ENCODE data around the gene LSM4.
A peak's percentile ranks its signal among the peaks of the same experiment; 100 is the strongest.

Gene LSM4

DNA sequence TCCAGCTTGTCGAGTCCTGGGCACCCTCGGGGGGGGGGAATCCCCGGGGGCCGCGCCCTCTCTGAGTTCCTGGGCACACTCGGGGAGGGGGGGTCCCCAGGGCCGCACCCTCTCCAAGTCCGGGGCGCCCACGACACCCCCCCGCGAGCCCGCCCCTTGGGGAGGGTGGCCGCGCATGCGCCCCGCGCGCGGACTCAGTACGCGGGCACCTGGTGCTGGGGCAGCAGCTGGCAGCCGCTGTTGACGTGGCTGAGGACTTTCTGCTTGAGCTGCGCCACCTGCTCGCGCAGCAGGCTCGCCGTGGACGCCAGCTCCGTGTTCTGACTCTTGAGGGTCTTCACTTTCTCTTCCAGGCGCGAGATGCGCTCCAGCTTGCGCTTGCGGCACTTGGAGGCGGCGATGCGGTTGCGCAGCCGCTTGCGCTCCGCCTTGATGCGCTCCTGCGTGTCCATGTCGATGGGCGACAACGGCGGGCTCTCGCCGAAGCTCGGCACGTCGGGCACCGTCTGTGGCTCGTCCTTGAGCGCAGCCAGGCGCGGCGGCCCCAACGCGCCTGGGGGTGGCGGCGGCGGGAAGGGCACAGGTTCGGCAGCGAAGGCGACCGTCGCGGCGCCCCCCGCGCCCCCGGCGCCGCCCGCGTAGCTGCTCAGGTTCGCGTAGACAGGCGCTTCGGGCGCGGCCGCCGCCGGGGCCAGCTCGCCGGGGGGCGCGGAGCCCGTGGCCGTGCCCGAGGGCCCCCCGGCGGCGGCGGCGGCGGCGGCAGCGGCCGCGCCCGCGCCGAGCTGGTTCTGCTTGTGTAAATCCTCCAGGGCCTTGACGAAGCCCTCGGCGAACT, 42.4 kb downstream of the LSM4 start:
- no peaks in the 10 kb centered on the region for H3K9me3 ChIP-seq (ENCODE audit: insufficient read depth, low read length)
- H3K9ac ChIP-seq (ENCODE audit: insufficient read length, low read depth): peak overlapping the region; percentile 99
- TF ChIP-seq ZNF274 (IDR thresholded peaks at IDR 0.05; ENCODE audit: low read depth, low read length) (no peak), YY1 (IDR thresholded peaks at IDR 0.05; ENCODE audit: insufficient read depth, insufficient read length) (no peak), SUZ12 (IDR thresholded peaks at IDR 0.05; ENCODE audit: extremely low read depth, insufficient read depth, insufficient read length) (no peak)
- peak overlapping the region; percentile 100 for H3K4me3 ChIP-seq (ENCODE audit: insufficient read length, low read depth)
- H3K36me3 ChIP-seq (ENCODE audit: insufficient read depth, insufficient read length, low read length): peaks cover 28% of the 10 kb centered on the region
- H3K27me3 ChIP-seq (ENCODE audit: insufficient read depth, insufficient read length): no peaks in the 10 kb centered on the region
- no peak for DNase-seq (ENCODE audit: low read depth, low spot score)
- H3K4me1 ChIP-seq (ENCODE audit: insufficient read depth, insufficient read length): peaks cover 23% of the 10 kb centered on the region

DNA sequence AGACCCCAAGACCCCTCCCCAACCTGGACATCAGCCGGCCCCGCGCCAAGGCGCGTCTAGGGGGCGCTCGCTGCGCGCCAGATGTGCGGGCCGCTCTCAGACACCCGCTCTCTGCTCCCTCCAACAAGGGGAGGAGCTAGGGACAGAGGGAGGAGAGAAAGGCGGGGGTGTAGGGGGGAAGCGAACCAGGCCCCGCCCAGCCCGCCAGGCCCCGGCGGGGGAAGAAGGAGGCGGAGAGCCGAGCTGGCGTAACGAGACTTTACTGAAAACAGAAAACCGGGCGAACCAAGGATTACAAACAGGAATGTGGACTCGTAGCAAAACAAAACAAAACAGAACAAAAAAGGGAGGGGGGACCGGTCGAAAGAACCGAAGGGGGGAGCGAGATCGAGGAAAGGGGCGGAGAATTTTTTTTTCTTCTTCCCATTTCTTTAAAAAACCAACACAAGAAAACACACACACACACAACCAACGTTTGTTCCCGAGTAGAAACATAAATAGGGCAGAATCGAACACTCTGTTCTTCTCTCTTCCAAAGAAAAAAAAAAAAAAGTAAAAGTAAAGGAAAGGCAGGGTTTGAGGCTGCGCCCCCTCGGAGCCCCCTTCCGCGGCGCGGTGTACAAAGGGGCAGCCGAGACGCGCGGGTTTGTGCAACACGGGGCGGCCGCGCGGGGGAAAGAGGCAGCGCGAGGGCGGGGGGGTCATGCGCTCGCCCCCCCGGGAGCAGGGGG, 43.2 kb downstream of the LSM4 start:
- DNase-seq (ENCODE audit: low read depth, low spot score): peak; percentile 95
- Histone ChIP-seq H3K36me3 (ENCODE audit: insufficient read depth, insufficient read length, low read length) (peaks cover 34% of the 10 kb centered on the region), H3K4me3 (ENCODE audit: insufficient read length, low read depth) (peak overlapping the region; percentile 100), H3K9ac (ENCODE audit: insufficient read length, low read depth) (peak overlapping the region; percentile 99), H3K4me1 (ENCODE audit: insufficient read depth, insufficient read length) (peaks cover 23% of the 10 kb centered on the region), H3K9me3 (ENCODE audit: insufficient read depth, low read length) (no peaks in the 10 kb centered on the region), H3K27me3 (ENCODE audit: insufficient read depth, insufficient read length) (no peaks in the 10 kb centered on the region)
- TF ChIP-seq ZNF274 (IDR thresholded peaks at IDR 0.05; ENCODE audit: low read depth, low read length): no peak
- no peak for TF ChIP-seq SUZ12 (IDR thresholded peaks at IDR 0.05; ENCODE audit: extremely low read depth, insufficient read depth, insufficient read length)
- no peak for TF ChIP-seq YY1 (IDR thresholded peaks at IDR 0.05; ENCODE audit: insufficient read depth, insufficient read length)

DNA sequence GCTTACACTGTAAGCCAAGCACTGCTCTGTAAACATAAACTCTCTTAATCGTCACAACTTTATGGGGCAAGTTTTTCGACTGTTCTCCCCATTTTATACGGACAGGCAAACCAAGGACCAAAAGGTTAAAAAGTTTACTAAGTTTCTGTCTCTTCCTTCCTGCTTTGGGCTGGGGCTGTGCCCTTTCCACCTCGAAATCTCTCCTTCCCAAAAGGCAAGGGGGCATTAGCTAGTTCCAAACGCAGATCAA, 43.7 kb downstream of the LSM4 start:
- peaks cover 34% of the 10 kb centered on the region for H3K36me3 ChIP-seq (ENCODE audit: insufficient read depth, insufficient read length, low read length)
- peak overlapping the region; percentile 82 for H3K9ac ChIP-seq (ENCODE audit: insufficient read length, low read depth)
- H3K4me3 ChIP-seq (ENCODE audit: insufficient read length, low read depth): peak overlapping the region; percentile 100
- no peak for DNase-seq (ENCODE audit: low read depth, low spot score)
- peaks cover 22% of the 10 kb centered on the region for H3K4me1 ChIP-seq (ENCODE audit: insufficient read depth, insufficient read length)
- TF ChIP-seq YY1 (IDR thresholded peaks at IDR 0.05; ENCODE audit: insufficient read depth, insufficient read length): no peak
- no peak for TF ChIP-seq SUZ12 (IDR thresholded peaks at IDR 0.05; ENCODE audit: extremely low read depth, insufficient read depth, insufficient read length)
- TF ChIP-seq ZNF274 (IDR thresholded peaks at IDR 0.05; ENCODE audit: low read depth, low read length): no peak
- no peaks in the 10 kb centered on the region for H3K27me3 ChIP-seq (ENCODE audit: insufficient read depth, insufficient read length)
- H3K9me3 ChIP-seq (ENCODE audit: insufficient read depth, low read length): no peaks in the 10 kb centered on the region

DNA sequence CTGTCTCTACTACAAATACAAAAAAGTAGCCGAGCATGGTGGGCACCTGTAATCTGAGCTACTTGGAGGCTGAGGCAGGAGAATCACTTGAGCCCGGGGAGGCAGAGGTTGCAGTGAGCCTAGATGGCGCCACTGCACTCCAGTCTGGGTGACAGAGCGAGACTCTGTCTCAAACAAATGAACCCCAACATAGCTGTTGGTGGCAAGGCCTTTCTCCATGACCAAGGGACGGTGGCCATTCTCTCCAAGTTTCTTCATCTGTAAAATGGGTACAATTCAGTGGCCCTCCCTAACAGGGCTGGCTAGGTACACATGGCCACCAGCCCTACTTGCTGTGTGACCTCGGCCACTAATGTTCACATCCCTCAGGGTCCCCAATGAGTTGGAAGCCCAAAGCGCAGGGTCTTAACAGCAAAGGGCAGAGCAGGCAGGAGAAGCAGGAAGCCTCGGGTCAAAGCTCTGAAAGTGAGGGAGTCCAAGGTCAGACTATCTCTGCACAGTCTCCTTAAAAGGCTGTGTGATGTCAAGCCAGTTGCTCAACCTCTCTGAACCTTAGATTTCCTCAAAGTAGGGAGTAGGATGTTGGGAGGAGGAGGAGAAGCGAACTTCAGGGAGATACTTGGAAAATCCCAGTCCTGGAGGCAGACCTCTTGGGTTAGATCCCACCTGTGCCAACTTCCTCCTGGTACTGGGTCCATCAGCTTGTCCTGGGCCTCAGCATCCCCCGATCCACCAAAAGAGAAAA, 44.2 kb downstream of the LSM4 start:
- Histone ChIP-seq H3K36me3 (ENCODE audit: insufficient read depth, insufficient read length, low read length) (peaks cover 35% of the 10 kb centered on the region), H3K4me3 (ENCODE audit: insufficient read length, low read depth) (peak overlapping the region; percentile 100), H3K9ac (ENCODE audit: insufficient read length, low read depth) (peak overlapping the region; percentile 82), H3K4me1 (ENCODE audit: insufficient read depth, insufficient read length) (peaks cover 23% of the 10 kb centered on the region), H3K27me3 (ENCODE audit: insufficient read depth, insufficient read length) (no peaks in the 10 kb centered on the region), H3K9me3 (ENCODE audit: insufficient read depth, low read length) (no peaks in the 10 kb centered on the region)
- DNase-seq (ENCODE audit: low read depth, low spot score): no peak
- TF ChIP-seq YY1 (IDR thresholded peaks at IDR 0.05; ENCODE audit: insufficient read depth, insufficient read length): no peak
- no peak for TF ChIP-seq ZNF274 (IDR thresholded peaks at IDR 0.05; ENCODE audit: low read depth, low read length)
- no peak for TF ChIP-seq SUZ12 (IDR thresholded peaks at IDR 0.05; ENCODE audit: extremely low read depth, insufficient read depth, insufficient read length)

GRCh38 chr19:18274781-18275356, 48.0 kb downstream of the LSM4 start:
- no peaks in the 10 kb centered on the region for H3K9me3 ChIP-seq (ENCODE audit: insufficient read depth, low read length)
- H3K36me3 ChIP-seq (ENCODE audit: insufficient read depth, insufficient read length, low read length): peaks cover 30% of the 10 kb centered on the region
- H3K27me3 ChIP-seq (ENCODE audit: insufficient read depth, insufficient read length): no peaks in the 10 kb centered on the region
- H3K4me1 ChIP-seq (ENCODE audit: insufficient read depth, insufficient read length): peaks cover 15% of the 10 kb centered on the region
- DNase-seq (ENCODE audit: low read depth, low spot score): no peak
- no peak overlapping the region for H3K9ac ChIP-seq (ENCODE audit: insufficient read length, low read depth)
- TF ChIP-seq SUZ12 (IDR thresholded peaks at IDR 0.05; ENCODE audit: extremely low read depth, insufficient read depth, insufficient read length) (no peak), YY1 (IDR thresholded peaks at IDR 0.05; ENCODE audit: insufficient read depth, insufficient read length) (no peak), ZNF274 (IDR thresholded peaks at IDR 0.05; ENCODE audit: low read depth, low read length) (no peak)
- H3K4me3 ChIP-seq (ENCODE audit: insufficient read length, low read depth): no peak overlapping the region

- Histone ChIP-seq H3K4me1 (ENCODE audit: insufficient read depth, insufficient read length) (peaks cover 15% of the 10 kb centered on the region), H3K9ac (ENCODE audit: insufficient read length, low read depth) (no peak within 1 kb of the TSS), H3K36me3 (ENCODE audit: insufficient read depth, insufficient read length, low read length) (peaks cover 31% of the 10 kb centered on the region), H3K27me3 (ENCODE audit: insufficient read depth, insufficient read length) (no peaks in the 10 kb centered on the region), H3K4me3 (ENCODE audit: insufficient read length, low read depth) (no peak within 1 kb of the TSS), H3K9me3 (ENCODE audit: insufficient read depth, low read length) (no peaks in the 10 kb centered on the region)
- DNase-seq (ENCODE audit: low read depth, low spot score): no peak
- TF ChIP-seq YY1 (IDR thresholded peaks at IDR 0.05; ENCODE audit: insufficient read depth, insufficient read length): no peak
- TF ChIP-seq ZNF274 (IDR thresholded peaks at IDR 0.05; ENCODE audit: low read depth, low read length): no peak
- TF ChIP-seq SUZ12 (IDR thresholded peaks at IDR 0.05; ENCODE audit: extremely low read depth, insufficient read depth, insufficient read length): no peak
Observed at GRCh38 chr19:18274219-18274780, 48.6 kb downstream of the LSM4 start, which contains the start of gene IQCN. IQCN (minus strand) TSS chr19:18274452; CDS start chr19:18269478, 4,974 bp downstream.
